HEK293 (cell line): ENCODE results near the gene ASAP2.

ENCODE experiments used
- BCL6B ChIP-seq: fragments of 450-650 bp; formaldehyde crosslinking; IDR thresholded peaks from 2 replicates; pipeline ENCODE4 v1.5.1; 2017; ENCODE audit warnings: missing biosample characterization, missing genetic modification characterization
- GLIS1 ChIP-seq: fragments of 450-650 bp; formaldehyde crosslinking; IDR thresholded peaks from 2 replicates; pipeline ENCODE4 v1.5.1; 2016; ENCODE audit warnings: missing biosample characterization, missing genetic modification characterization
- SP2 ChIP-seq: fragments of 450-650 bp; formaldehyde crosslinking; IDR thresholded peaks from 2 replicates; pipeline ENCODE4 v1.5.1; 2016; ENCODE audit warnings: missing biosample characterization, missing genetic modification characterization
- ZNF174 ChIP-seq: fragments of 450-650 bp; formaldehyde crosslinking; IDR thresholded peaks from 2 replicates; pipeline ENCODE4 v1.5.0; 2017; ENCODE audit warnings: missing biosample characterization, mild to moderate bottlenecking, missing genetic modification characterization
- ZNF223 ChIP-seq: fragments of 450-650 bp; formaldehyde crosslinking; IDR thresholded peaks from 2 replicates; pipeline ENCODE4 v1.5.1; 2016; ENCODE audit warnings: missing biosample characterization, missing genetic modification characterization
- ZNF398 ChIP-seq: fragments of 450-650 bp; formaldehyde crosslinking; IDR thresholded peaks from 2 replicates; pipeline ENCODE4 v1.5.1; 2017; ENCODE audit warnings: missing biosample characterization, missing genetic modification characterization
- TF ChIP-seq, protein P1 (sequence below): fragments of 450-650 bp; formaldehyde crosslinking; IDR thresholded peaks from 2 replicates; pipeline ENCODE4 v1.5.1; 2016; ENCODE audit warnings: missing biosample characterization, missing genetic modification characterization

- no peak for TF ChIP-seq SP2 (tag by site-specific recombination)
- TF ChIP-seq, protein P1, sequence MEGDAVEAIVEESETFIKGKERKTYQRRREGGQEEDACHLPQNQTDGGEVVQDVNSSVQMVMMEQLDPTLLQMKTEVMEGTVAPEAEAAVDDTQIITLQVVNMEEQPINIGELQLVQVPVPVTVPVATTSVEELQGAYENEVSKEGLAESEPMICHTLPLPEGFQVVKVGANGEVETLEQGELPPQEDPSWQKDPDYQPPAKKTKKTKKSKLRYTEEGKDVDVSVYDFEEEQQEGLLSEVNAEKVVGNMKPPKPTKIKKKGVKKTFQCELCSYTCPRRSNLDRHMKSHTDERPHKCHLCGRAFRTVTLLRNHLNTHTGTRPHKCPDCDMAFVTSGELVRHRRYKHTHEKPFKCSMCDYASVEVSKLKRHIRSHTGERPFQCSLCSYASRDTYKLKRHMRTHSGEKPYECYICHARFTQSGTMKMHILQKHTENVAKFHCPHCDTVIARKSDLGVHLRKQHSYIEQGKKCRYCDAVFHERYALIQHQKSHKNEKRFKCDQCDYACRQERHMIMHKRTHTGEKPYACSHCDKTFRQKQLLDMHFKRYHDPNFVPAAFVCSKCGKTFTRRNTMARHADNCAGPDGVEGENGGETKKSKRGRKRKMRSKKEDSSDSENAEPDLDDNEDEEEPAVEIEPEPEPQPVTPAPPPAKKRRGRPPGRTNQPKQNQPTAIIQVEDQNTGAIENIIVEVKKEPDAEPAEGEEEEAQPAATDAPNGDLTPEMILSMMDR (tag by site-specific recombination) = no peak
- no peak for TF ChIP-seq ZNF398 (tag by site-specific recombination)
- no peak for TF ChIP-seq ZNF223 (tag by site-specific recombination)
- TF ChIP-seq ZNF174 (tag by site-specific recombination) = no peak
- TF ChIP-seq GLIS1 = no peak
- TF ChIP-seq BCL6B (tag by site-specific recombination) = no peak
Observed at GRCh38 chr2:9434489-9434888, 227.9 kb downstream of the ASAP2 start.
